K562 (cell line): ENCODE results near the gene PUS7. TPM values are rescaled to one million over a fixed set of nuclear protein-coding genes. Genes with fewer than 3 reads are reported as not detected.

ENCODE experiments used
- CBFA2T2 ChIP-seq: fragments of 450-650 bp; conservative IDR thresholded peaks from 2 replicates; pipeline ENCODE4 v1.6.1; 2017; ENCODE audit warnings: mild to moderate bottlenecking
- NR3C1 ChIP-seq: sonication (generic); formaldehyde crosslinking; IDR thresholded peaks from 2 replicates; pipeline ENCODE4 v1.8.1; 2022; ENCODE audit warnings: missing genetic modification reagents
- PHTF2 ChIP-seq: fragments of 250-450 bp; sonication (Bioruptor Pico); IDR thresholded peaks from 2 replicates; pipeline ENCODE4 v1.5.0; 2021; ENCODE audit warnings: mild to moderate bottlenecking
- SMAD1 ChIP-seq: fragments of 150-350 bp; IDR thresholded peaks from 2 replicates; pipeline ENCODE4 v1.6.1; 2014; ENCODE audit warnings: low read length, low read depth; ENCODE audit not compliant: partially characterized antibody
- TEAD1 ChIP-seq, 2 experiments: fragments of 450-650 bp in 1 of 2; sonication (generic) in 1 of 2; formaldehyde crosslinking; IDR thresholded peaks; 2 replicates each; pipeline versions ENCODE4 v1.4.0 to v1.8.0; 2020 to 2022; ENCODE audit warnings: mild to moderate bottlenecking in 2 of 2, missing genetic modification reagents in 1 of 2
- TGIF2 ChIP-seq: sonication (generic); formaldehyde crosslinking; IDR thresholded peaks from 2 replicates; pipeline ENCODE4 v1.8.1; 2022; ENCODE audit warnings: mild to moderate bottlenecking, missing genetic modification reagents, moderate library complexity
- ZBTB9 ChIP-seq: fragments of 450-650 bp; formaldehyde crosslinking; IDR thresholded peaks from 2 replicates; pipeline ENCODE4 v1.4.0; 2020; ENCODE audit warnings: mild to moderate bottlenecking, moderate library complexity
- ZNF318 ChIP-seq, 2 experiments: fragments of 450-650 bp; IDR thresholded peaks; 2 replicates each; pipeline ENCODE4 v1.6.1; 2016; ENCODE audit warnings: mild to moderate bottlenecking in 2 of 2, borderline replicate concordance in 1 of 2, low read depth in 1 of 2, moderate library complexity in 1 of 2
- polyA plus RNA-seq, 8 experiments: library from polyadenylated mRNA; depleted of rRNA in 4 of 8; stranded (reverse) in 5 of 8; unstranded in 3 of 8; fragments of >200 nt; fragmentation: Nextera tagmentation in 2 of 8; fragmentation: Illumina TruSeq in 1 of 8; extraction: Ambion mirVana in 2 of 8; extraction: Trizol in 1 of 8; gene quantifications; 2 replicates each; pipeline versions ENCODE4 v1.2.1 to v1.2.3, GENCODE V29; 2011 to 2014; ENCODE audit warnings: inconsistent platforms in 1 of 8, missing spikeins in 1 of 8
- total RNA-seq, 7 experiments: library from RNA; depleted of rRNA in 6 of 7; stranded (reverse); fragments of >200 nt in 6 of 7; fragmentation: Illumina TruSeq in 2 of 7; extraction: Trizol in 2 of 7; gene quantifications; 2 replicates each; pipeline versions ENCODE4 v1.2.1 to v1.2.3, GENCODE V29; 2011 to 2021; ENCODE audit warnings: low replicate concordance in 1 of 7
- TF ChIP-seq, protein P1 (sequence below), 3 experiments: fragments of 200-800 bp in 1 of 3; fragments of 250-450 bp in 1 of 3; fragments of 450-650 bp in 1 of 3; sonication (Bioruptor Pico) in 1 of 3; sonication (Bioruptor generic) in 1 of 3; formaldehyde crosslinking in 1 of 3; IDR thresholded peaks; 2 replicates each; pipeline versions ENCODE4 v1.6.1 to v1.8.0; 2016 to 2022; ENCODE audit warnings: mild to moderate bottlenecking in 2 of 3, missing genetic modification characterization in 2 of 3, missing compliant biosample characterization in 1 of 3, moderate library complexity in 1 of 3

The PUS7 gene
- total and polyA plus RNA-seq, 9 of the 15 experiments (the other 6 are each of a cell fraction or from before 2014, with no cell fraction given), result 15.1 to 95.6 (median 63.2) TPM

GRCh38 chr7:105531792-105532671, 10.0 kb upstream of the PUS7 start, which contains the start of gene RINT1 (continued):
- TF ChIP-seq ZNF318 (IDR thresholded peaks at IDR 0.05; ENCODE audit: borderline replicate concordance in 1 of 2, low read depth in 1 of 2), result peak in 1 of 2 experiments; percentile 48; a peak in 1 of 4 replicates
- TF ChIP-seq TGIF2 (CRISPR knock-in tag), result no peak
- no peak for TF ChIP-seq NR3C1 (CRISPR knock-in tag)
- TF ChIP-seq, protein P1, sequence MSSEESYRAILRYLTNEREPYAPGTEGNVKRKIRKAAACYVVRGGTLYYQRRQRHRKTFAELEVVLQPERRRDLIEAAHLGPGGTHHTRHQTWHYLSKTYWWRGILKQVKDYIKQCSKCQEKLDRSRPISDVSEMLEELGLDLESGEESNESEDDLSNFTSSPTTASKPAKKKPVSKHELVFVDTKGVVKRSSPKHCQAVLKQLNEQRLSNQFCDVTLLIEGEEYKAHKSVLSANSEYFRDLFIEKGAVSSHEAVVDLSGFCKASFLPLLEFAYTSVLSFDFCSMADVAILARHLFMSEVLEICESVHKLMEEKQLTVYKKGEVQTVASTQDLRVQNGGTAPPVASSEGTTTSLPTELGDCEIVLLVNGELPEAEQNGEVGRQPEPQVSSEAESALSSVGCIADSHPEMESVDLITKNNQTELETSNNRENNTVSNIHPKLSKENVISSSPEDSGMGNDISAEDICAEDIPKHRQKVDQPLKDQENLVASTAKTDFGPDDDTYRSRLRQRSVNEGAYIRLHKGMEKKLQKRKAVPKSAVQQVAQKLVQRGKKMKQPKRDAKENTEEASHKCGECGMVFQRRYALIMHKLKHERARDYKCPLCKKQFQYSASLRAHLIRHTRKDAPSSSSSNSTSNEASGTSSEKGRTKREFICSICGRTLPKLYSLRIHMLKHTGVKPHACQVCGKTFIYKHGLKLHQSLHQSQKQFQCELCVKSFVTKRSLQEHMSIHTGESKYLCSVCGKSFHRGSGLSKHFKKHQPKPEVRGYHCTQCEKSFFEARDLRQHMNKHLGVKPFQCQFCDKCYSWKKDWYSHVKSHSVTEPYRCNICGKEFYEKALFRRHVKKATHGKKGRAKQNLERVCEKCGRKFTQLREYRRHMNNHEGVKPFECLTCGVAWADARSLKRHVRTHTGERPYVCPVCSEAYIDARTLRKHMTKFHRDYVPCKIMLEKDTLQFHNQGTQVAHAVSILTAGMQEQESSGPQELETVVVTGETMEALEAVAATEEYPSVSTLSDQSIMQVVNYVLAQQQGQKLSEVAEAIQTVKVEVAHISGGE (CRISPR knock-in tag; IDR thresholded peaks at IDR 0.05), result peak; percentile 48 to 93 (median 71); a peak in 4 of 6 replicates
- TF ChIP-seq CBFA2T2, result no peak
- TF ChIP-seq SMAD1, result peak; percentile 94
- peak; percentile 43; the same call in 1 of the 2 replicates for TF ChIP-seq PHTF2 (CRISPR knock-in tag)
- peak in 1 of 2 experiments; percentile 89; a peak in 2 of 4 replicates for TF ChIP-seq TEAD1 (CRISPR knock-in tag; IDR thresholded peaks at IDR 0.05)
- peak; percentile 94 for TF ChIP-seq ZBTB9
